ENCODE results near the gene PLSCR5. TPM values are rescaled to one million over a fixed set of nuclear protein-coding genes. Genes with fewer than 3 reads are reported as not detected.

The PLSCR5 gene
- total RNA-seq, 1 experiment from 2014 or later = not detected

- Histone ChIP-seq H3K4me1 (replicated peaks; ENCODE audit: insufficient read depth) (no peaks in the 10 kb centered on the region), H3K27me3 (ENCODE audit: insufficient read depth, low read depth) (no peaks in the 10 kb centered on the region), H3K4me3 (no peak overlapping the region), H3K9me3 (ENCODE audit: insufficient read depth, low read depth) (no peaks in the 10 kb centered on the region), H3K9me2 (ENCODE audit: insufficient read depth) (no peaks in the 10 kb centered on the region), H4K20me1 (ENCODE audit: insufficient read depth) (no peaks in the 10 kb centered on the region), H3K36me3 (ENCODE audit: low read depth) (no peaks in the 10 kb centered on the region), H3F3A (ENCODE audit: insufficient read depth, low read depth) (no peaks in the 10 kb centered on the region), H2AFZ (no peak overlapping the region), H3K27ac (no peak overlapping the region), H3K4me2 (no peak overlapping the region), H3K79me2 (ENCODE audit: low read depth) (no peaks in the 10 kb centered on the region)
- ChIA-PET CTCF (interaction anchor here (0.6 kb wide), 1 partner anchor 31 kb away, joined by 4 read pairs; no protein-coding TSS in a partner anchor), POLR2A (ENCODE audit: unreplicated experiment) (no interaction called here)
- TF ChIP-seq EZH2 (IDR thresholded peaks at IDR 0.05; ENCODE audit: low read depth) = no peak
- TF ChIP-seq, protein P1, sequence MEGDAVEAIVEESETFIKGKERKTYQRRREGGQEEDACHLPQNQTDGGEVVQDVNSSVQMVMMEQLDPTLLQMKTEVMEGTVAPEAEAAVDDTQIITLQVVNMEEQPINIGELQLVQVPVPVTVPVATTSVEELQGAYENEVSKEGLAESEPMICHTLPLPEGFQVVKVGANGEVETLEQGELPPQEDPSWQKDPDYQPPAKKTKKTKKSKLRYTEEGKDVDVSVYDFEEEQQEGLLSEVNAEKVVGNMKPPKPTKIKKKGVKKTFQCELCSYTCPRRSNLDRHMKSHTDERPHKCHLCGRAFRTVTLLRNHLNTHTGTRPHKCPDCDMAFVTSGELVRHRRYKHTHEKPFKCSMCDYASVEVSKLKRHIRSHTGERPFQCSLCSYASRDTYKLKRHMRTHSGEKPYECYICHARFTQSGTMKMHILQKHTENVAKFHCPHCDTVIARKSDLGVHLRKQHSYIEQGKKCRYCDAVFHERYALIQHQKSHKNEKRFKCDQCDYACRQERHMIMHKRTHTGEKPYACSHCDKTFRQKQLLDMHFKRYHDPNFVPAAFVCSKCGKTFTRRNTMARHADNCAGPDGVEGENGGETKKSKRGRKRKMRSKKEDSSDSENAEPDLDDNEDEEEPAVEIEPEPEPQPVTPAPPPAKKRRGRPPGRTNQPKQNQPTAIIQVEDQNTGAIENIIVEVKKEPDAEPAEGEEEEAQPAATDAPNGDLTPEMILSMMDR (conservative IDR thresholded peaks at IDR 0.05) = no peak
- no TSS peak for BruUV-seq (replicated peaks)
- DNase-seq = no peak
- intact Hi-C loops (cut with micrococcal nuclease; ENCODE audit: unreplicated experiment) = no loop called here
Measured at GRCh38 chr3:146611096-146611495, 6.0 kb upstream of the PLSCR5 start.

GRCh38 chr3:146598535-146598934, 6.6 kb downstream of the PLSCR5 start:
- Histone ChIP-seq H3K9me2 (ENCODE audit: insufficient read depth) (no peaks in the 10 kb centered on the region), H2AFZ (no peak overlapping the region), H3K4me2 (no peak overlapping the region), H3F3A (ENCODE audit: insufficient read depth, low read depth) (no peaks in the 10 kb centered on the region), H3K4me1 (replicated peaks; ENCODE audit: insufficient read depth) (no peaks in the 10 kb centered on the region), H3K4me3 (no peak overlapping the region), H3K9me3 (ENCODE audit: insufficient read depth, low read depth) (no peaks in the 10 kb centered on the region), H3K36me3 (ENCODE audit: low read depth) (no peaks in the 10 kb centered on the region), H4K20me1 (ENCODE audit: insufficient read depth) (no peaks in the 10 kb centered on the region), H3K27me3 (ENCODE audit: insufficient read depth, low read depth) (no peaks in the 10 kb centered on the region), H3K27ac (no peak overlapping the region), H3K79me2 (ENCODE audit: low read depth) (no peaks in the 10 kb centered on the region)
- DNase-seq = no peak
- intact Hi-C loops (cut with micrococcal nuclease; ENCODE audit: unreplicated experiment) = no loop called here
- ChIA-PET CTCF (no interaction called here), POLR2A (ENCODE audit: unreplicated experiment) (no interaction called here)
- TF ChIP-seq, protein P1 (conservative IDR thresholded peaks at IDR 0.05) = no peak
- TF ChIP-seq EZH2 (IDR thresholded peaks at IDR 0.05; ENCODE audit: low read depth) = no peak
- no TSS peak for BruUV-seq (replicated peaks)

DNA sequence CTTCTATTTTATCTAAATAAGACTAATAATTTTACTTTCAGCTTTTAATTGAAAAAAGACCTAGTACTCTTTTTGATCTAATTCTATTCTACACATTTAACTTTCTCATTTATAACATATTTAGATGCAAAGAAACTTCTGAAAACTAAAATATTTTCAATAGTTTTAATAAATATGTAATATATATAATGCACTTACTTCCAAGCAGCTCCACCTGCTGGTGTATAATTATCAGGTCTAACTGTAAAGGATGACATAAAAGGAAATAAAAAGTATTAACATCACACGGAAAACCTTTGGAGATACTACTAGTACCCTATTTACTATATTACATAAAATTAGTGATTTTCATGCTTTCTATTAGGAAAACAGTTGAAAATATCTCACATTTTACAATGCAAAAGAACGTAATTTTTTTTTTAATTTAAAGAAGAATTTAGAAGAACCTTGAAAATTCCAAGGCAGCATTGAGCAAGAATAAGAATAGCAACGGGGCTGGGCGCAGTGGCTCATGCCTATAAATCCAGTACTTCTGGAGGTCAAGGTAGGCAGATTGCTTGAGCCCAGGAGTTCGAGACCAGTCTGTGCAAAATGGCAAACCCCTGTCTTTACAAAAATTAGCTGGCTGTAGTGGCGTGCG, 10.2 kb downstream of the PLSCR5 start:
- no peak overlapping the region for H3K4me3 ChIP-seq
- no peaks in the 10 kb centered on the region for H3K9me3 ChIP-seq (ENCODE audit: insufficient read depth, low read depth)
- H3K27me3 ChIP-seq (ENCODE audit: insufficient read depth, low read depth) = no peaks in the 10 kb centered on the region
- no peaks in the 10 kb centered on the region for H3F3A ChIP-seq (ENCODE audit: insufficient read depth, low read depth)
- no TSS peak for BruUV-seq (replicated peaks)
- H3K4me2 ChIP-seq = no peak overlapping the region
- H3K4me1 ChIP-seq (replicated peaks; ENCODE audit: insufficient read depth) = no peaks in the 10 kb centered on the region
- no peaks in the 10 kb centered on the region for H4K20me1 ChIP-seq (ENCODE audit: insufficient read depth)
- intact Hi-C loops (cut with micrococcal nuclease; ENCODE audit: unreplicated experiment) = no loop called here
- ChIA-PET POLR2A (ENCODE audit: unreplicated experiment) (interaction anchor here (0.6 kb wide), 1 partner anchor 125 kb away, joined by 4 read pairs; no protein-coding TSS in a partner anchor), CTCF (interaction anchor here (0.6 to 1.1 kb wide), 4 partner anchors 405 to 1802 kb away, joined by 3 to 5 read pairs (median 3); no protein-coding TSS in a partner anchor)
- no peaks in the 10 kb centered on the region for H3K9me2 ChIP-seq (ENCODE audit: insufficient read depth)
- no peak overlapping the region for H2AFZ ChIP-seq
- no peak overlapping the region for H3K27ac ChIP-seq
- DNase-seq = no peak
- H3K36me3 ChIP-seq (ENCODE audit: low read depth) = no peaks in the 10 kb centered on the region
- no peaks in the 10 kb centered on the region for H3K79me2 ChIP-seq (ENCODE audit: low read depth)
- TF ChIP-seq EZH2 (IDR thresholded peaks at IDR 0.05; ENCODE audit: low read depth) = no peak
- TF ChIP-seq, protein P1 (conservative IDR thresholded peaks at IDR 0.05) = peak; percentile 66
